Right lobe of liver (tissue), 6 donors: ENCODE data around the gene SCAMP2. TPM values are rescaled to one million over a fixed set of nuclear protein-coding genes. Genes with fewer than 3 reads are reported as not detected.

Experiments used
- ATAC-seq, 4 donors: fragments of 200-7000 bp; cut with Tn5 transposase; one replicate each; pipeline ENCODE4 v1.9.1; 2020; ENCODE audit warnings: mild to moderate bottlenecking in 4 of 4, moderate library complexity in 4 of 4
- DNase-seq, 3 donors: peaks; one replicate each; pipeline ENCODE4 v3.0.0-alpha.2; 2020
- H3K27ac ChIP-seq, 3 donors: fragments of 200-600 bp; one replicate each; pipeline ENCODE4 v1.8.0; 2022
- H3K27me3 ChIP-seq, 2 donors: fragments of 200-600 bp; one replicate each; pipeline ENCODE4 v1.8.0; 2022
- H3K36me3 ChIP-seq, 4 donors: fragments of 200-600 bp; sonication (generic) in 1 of 4; one replicate each; pipeline versions ENCODE4 v1.5.1 to v1.8.0; 2017 to 2022; ENCODE audit warnings: control low read depth in 1 of 4
- H3K4me1 ChIP-seq, 4 donors: fragments of 200-600 bp; sonication (generic) in 1 of 4; one replicate each; pipeline versions ENCODE4 v1.5.1 to v1.8.0; 2017 to 2022; ENCODE audit warnings: control low read depth in 1 of 4
- H3K4me3 ChIP-seq, 3 donors: fragments of 200-600 bp; one replicate each; pipeline ENCODE4 v1.8.0; 2022
- H3K9me3 ChIP-seq, 4 donors: fragments of 200-600 bp; sonication (generic) in 1 of 4; one replicate each; pipeline versions ENCODE4 v1.5.1 to v1.8.0; 2017 to 2022; ENCODE audit warnings: control low read depth in 1 of 4
- POLR2A ChIP-seq: fragments of 450-650 bp; IDR thresholded peaks from one replicate; pipeline ENCODE4 v1.6.1; 2017; ENCODE audit warnings: antibody characterized with exemption, mild to moderate bottlenecking
- WGBS: methylation state at CpG from one replicate; pipeline ENCODE4 v1.1.6; 2018; ENCODE audit warnings: low coverage, low lambda C conversion rate; ENCODE audit not compliant: insufficient coverage; ENCODE audit errors: missing lambda C conversion rate; 5-methylcytosine and 5-hydroxymethylcytosine counted together
- intact Hi-C, 2 donors: fragments of 100-400 bp; cut with DNase I; formaldehyde crosslinking; loops; one replicate each; pipeline versions ENCODE4 v1.11.2 to v1.14.1; 2022
- total RNA-seq, 6 experiments: library from RNA; depleted of rRNA in 2 of 6; stranded (reverse); fragments of >200 nt in 2 of 6; fragmentation: NEBNext Ultra II Directional in 3 of 6; extraction: Animal tissue kit (Norgen Biotek cat#: 25700) in 3 of 6; gene quantifications; one replicate each; pipeline versions ENCODE4 v1.1.0 to v1.2.4, GENCODE V29; 2016 to 2023
- TF ChIP-seq, protein P1 (sequence below), 4 donors: fragments of 200-600 bp in 3 of 4; fragments of 450-650 bp in 1 of 4; IDR thresholded peaks; one replicate each; pipeline versions ENCODE4 v1.5.1 to v1.8.0; 2016 to 2022; ENCODE audit warnings: antibody characterized with exemption in 4 of 4, mild to moderate bottlenecking in 2 of 4
- donor health status: DM: no; HTN: yes; CAD: no.
- donor health status: DM: no; HTN: no; CAD: no.
- donor health status: DM: no; HTN: no; CAD: no.
- donor health status: DM: no; HTN: yes; CAD: no.
- donor health status: DM: no; HTN: yes; CAD: no.

Gene SCAMP2
- total RNA-seq, 6 experiments from 2014 or later: 33.9 to 45.9 (median 41.7) TPM

DNA sequence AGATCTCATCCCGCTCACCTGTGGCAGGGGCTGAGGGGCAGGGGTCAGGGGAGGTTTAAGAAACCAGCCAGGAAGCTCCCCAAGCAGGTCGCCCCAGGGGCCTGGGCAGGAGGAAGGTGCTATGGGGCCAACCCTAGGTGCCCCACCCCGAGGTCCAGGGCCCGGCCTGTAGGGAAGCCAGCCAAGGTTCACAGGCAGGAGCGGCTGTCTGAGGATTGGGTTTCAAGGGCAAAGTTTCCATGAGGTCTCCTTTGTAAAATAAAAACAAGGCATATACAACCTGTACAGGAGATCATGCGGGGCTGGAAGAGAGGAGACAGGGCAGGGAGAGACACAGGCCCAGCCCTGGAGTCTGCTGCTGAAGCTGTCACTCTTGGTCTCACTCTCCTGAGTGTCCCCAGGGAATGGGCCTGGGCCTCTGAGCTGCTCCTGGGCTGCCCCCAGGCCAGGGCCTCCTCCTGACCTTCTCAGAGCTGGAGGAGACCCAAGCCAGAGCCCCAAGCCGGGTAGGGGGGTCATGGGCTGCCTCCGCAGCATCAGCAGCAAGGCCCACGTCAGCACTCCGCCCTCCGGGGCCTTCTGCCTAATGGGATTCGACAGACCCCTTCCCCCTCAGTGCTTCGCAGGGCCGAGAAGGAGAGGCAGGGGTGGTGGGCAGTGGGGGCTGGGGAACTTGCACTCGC lies 41.2 kb downstream of the SCAMP2 start:
- Histone ChIP-seq H3K27me3 (peaks cover 0 to 2% of the 10 kb centered on the region in 2 donors), H3K9me3 (no peaks in the 10 kb centered on the region), H3K4me3 (no peak overlapping the region), H3K27ac (no peak overlapping the region), H3K36me3 (peaks cover 0 to 9% (median 0%) of the 10 kb centered on the region in 4 donors), H3K4me1 (no peaks in the 10 kb centered on the region)
- TF ChIP-seq, protein P1, sequence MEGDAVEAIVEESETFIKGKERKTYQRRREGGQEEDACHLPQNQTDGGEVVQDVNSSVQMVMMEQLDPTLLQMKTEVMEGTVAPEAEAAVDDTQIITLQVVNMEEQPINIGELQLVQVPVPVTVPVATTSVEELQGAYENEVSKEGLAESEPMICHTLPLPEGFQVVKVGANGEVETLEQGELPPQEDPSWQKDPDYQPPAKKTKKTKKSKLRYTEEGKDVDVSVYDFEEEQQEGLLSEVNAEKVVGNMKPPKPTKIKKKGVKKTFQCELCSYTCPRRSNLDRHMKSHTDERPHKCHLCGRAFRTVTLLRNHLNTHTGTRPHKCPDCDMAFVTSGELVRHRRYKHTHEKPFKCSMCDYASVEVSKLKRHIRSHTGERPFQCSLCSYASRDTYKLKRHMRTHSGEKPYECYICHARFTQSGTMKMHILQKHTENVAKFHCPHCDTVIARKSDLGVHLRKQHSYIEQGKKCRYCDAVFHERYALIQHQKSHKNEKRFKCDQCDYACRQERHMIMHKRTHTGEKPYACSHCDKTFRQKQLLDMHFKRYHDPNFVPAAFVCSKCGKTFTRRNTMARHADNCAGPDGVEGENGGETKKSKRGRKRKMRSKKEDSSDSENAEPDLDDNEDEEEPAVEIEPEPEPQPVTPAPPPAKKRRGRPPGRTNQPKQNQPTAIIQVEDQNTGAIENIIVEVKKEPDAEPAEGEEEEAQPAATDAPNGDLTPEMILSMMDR (IDR thresholded peaks at IDR 0.05): no peak
- TF ChIP-seq POLR2A: no peak
- intact Hi-C loops: no loop called here
- ATAC-seq (peak in 1 of 4 donors; percentile 25), DNase-seq (no peak)
- 49% methylated on average over 4 of the region's 15 CpGs for WGBS

DNA sequence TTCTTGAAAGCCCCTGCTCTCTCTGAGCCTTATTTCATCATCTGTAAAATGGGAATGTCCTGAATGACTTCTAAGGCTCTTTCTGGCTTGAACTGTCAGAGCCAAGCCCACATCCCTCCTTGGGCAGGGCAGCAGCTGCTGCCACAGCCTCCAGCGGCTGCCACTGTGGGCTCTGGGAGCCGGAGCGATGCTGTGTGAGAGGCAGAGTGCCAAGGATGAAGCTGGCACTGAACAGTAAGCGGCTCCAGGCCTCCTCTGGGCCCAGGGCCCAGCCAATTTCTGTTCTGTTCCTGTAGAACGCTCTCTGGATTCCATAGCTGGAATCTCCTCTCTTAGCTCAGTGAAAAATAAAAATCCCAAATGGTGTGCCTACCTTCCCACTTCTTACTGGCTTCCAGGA lies 42.3 kb downstream of the SCAMP2 start:
- Histone ChIP-seq H3K4me3 (no peak overlapping the region), H3K27ac (no peak overlapping the region), H3K36me3 (peaks cover 0 to 4% (median 0%) of the 10 kb centered on the region in 4 donors), H3K9me3 (no peaks in the 10 kb centered on the region), H3K4me1 (no peaks in the 10 kb centered on the region), H3K27me3 (peaks cover 0 to 7% of the 10 kb centered on the region in 2 donors)
- TF ChIP-seq POLR2A: no peak
- TF ChIP-seq, protein P1 (IDR thresholded peaks at IDR 0.05): no peak
- no peak for ATAC-seq
- no CpG with 5 or more reads among the region's 5 CpGs for WGBS
- intact Hi-C loops: no loop called here
- no peak for DNase-seq

DNA sequence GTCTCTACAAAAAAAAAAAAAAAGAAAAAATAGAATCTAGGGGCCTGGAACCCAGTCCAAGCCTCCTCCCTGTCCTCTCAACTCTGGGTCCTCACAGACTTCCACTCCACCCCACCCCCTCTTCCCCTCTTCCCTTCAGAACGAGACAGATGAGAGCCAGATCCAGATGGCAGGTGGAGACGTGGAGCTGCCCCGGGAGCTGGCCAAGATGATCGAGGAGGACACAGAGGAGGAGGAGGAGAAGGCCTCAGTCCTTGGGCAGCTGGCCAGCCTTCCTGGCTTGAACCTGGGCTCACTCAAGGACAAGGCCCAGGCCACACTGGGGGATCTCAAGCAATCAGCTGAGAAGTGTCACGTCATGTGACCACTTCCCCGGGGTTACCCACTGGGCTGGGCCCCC lies 43.2 kb downstream of the SCAMP2 start:
- no peaks in the 10 kb centered on the region for H3K9me3 ChIP-seq
- DNase-seq (no peak), ATAC-seq (no peak)
- H3K36me3 ChIP-seq: no peaks in the 10 kb centered on the region
- TF ChIP-seq, protein P1 (IDR thresholded peaks at IDR 0.05): no peak
- no peak for TF ChIP-seq POLR2A
- intact Hi-C loops: no loop called here
- no peaks in the 10 kb centered on the region for H3K4me1 ChIP-seq
- H3K4me3 ChIP-seq: no peak overlapping the region
- no peak overlapping the region for H3K27ac ChIP-seq
- WGBS: 57% methylated on average over 2 of the region's 6 CpGs
- H3K27me3 ChIP-seq: peaks cover 0 to 7% of the 10 kb centered on the region in 2 donors

DNA sequence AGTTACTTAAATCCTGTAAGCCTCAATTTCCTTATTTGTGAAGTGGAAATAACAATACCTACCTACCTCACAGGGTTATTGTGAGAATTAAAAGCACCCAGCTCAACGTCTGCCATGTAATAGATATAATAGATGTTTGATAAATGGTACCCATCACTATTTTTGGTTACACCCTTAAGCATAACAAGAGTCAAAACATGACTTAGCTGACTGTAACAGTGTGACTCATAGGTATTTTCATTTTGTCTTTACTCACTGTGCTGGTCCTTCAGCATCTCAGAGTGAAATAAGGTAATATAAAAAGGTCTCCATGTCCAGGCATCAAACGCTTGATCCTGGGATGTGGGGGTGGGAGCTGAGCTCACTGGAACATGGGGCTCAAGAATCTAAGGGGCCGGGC lies 43.7 kb downstream of the SCAMP2 start:
- TF ChIP-seq, protein P1 (IDR thresholded peaks at IDR 0.05): no peak
- no peak for TF ChIP-seq POLR2A
- peaks cover 0 to 7% of the 10 kb centered on the region in 2 donors for H3K27me3 ChIP-seq
- H3K36me3 ChIP-seq: no peaks in the 10 kb centered on the region

More for the DNA sequence above, 43.7 kb downstream of the SCAMP2 start:
- H3K9me3 ChIP-seq: no peaks in the 10 kb centered on the region
- H3K4me1 ChIP-seq: no peaks in the 10 kb centered on the region
- intact Hi-C loops: no loop called here
- no peak overlapping the region for H3K27ac ChIP-seq
- 42% methylated on average over 3 of the region's 3 CpGs for WGBS
- no peak overlapping the region for H3K4me3 ChIP-seq
- DNase-seq: no peak
- no peak for ATAC-seq
